ENCODE measurements around the gene CD274.

DNA sequence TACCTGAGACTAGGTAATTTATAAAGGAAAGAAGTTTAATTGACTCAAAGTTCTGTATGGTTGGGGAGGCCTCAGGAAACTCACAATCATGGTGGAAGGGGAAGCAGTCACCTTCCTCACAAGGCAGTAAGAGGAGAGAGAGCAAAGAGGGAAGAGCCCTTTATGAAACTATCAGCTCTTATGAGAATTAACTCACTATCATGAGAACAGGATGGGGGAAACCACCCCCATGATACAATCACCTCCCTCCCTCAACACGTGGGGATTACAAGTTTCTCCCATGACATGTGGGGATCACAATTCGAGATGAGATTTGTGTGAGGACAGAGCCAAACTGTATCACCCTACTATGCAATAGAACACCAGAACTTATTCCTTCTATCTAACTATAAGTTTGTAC, 27.9 kb downstream of the CD274 start:
- TF ChIP-seq POLR2A (IDR thresholded peaks at IDR 0.05; ENCODE audit: borderline replicate concordance, extremely low read depth, insufficient read depth, insufficient read length) (no peak), SP1 (IDR thresholded peaks at IDR 0.05; ENCODE audit: low read depth) (no peak), EZH2 (IDR thresholded peaks at IDR 0.05) (no peak), JUND (IDR thresholded peaks at IDR 0.05) (no peak)
